ENCODE results near the gene SOHLH2.

SOHLH2 gene

GRCh38 chr13:36151591-36151990 lies 62.8 kb downstream of the SOHLH2 start:
- no peak for TF ChIP-seq CTCF (IDR thresholded peaks at IDR 0.05; ENCODE audit: extremely low read depth, missing control alignments)

GRCh38 chr13:36148446-36148845 lies 65.9 kb downstream of the SOHLH2 start:
- DNase-seq (ENCODE audit: low spot score), result no peak
- TF ChIP-seq CTCF (IDR thresholded peaks at IDR 0.05; ENCODE audit: extremely low read depth, missing control alignments), result no peak

More at GRCh38 chr13:36151591-36151990, 62.8 kb downstream of the SOHLH2 start:
- no peak for DNase-seq (ENCODE audit: low spot score)

DNA sequence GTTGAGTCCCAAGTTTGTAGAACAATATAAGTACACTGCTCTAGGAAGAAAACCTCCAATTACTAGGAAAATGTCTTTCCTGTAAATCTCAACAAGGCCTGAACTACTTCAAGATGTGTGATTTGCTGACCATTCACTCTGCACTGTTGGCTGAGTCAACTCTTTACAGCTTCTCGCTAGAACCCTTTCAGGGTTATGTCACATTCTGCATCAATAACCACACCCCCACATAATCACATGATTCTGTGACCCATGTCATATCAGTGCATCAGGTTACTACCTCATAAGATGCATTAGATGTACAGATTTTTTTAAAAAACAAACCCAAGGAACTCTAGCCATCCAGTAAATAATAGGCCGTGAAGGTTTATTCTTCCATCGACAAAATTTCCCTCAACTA lies 67.0 kb downstream of the SOHLH2 start:
- TF ChIP-seq CTCF (IDR thresholded peaks at IDR 0.05; ENCODE audit: extremely low read depth, missing control alignments), result no peak
- no peak for DNase-seq (ENCODE audit: low spot score)

DNA sequence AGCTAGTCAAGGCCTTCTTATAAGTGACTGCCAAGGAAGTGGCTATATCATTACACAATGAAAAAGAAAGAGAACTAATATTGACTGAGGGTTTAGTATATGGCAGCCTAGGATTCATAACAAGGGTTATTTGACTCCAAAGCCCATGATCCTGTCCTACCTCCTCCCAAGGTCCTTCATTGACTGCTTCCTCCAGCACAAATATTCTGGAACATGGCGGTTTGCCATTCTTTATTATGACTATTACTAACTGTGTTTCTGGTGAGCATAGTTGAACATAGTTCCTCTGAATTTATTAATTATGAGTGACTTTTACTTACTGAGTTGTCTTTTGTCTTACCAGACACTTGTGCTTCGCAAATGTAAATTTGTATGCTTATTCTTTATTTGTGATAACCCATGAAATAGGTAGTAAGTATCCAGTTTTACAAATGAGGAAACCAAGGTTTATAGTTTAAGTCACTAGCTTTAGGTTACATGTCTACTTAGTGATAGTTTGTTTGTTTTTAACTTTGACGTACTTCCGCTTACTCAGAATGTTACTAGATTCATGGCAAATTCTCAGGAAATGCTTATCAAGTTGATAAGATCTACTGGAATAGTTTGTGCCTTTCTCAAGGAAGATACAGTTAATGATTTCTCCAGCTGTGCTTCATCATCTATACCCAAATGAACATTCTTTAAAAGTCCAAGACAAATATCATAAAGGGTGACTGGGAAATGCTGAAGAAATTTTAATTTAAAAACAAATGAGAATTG lies 67.7 kb downstream of the SOHLH2 start:
- DNase-seq (ENCODE audit: low spot score), result no peak
- TF ChIP-seq CTCF (IDR thresholded peaks at IDR 0.05; ENCODE audit: extremely low read depth, missing control alignments), result no peak

GRCh38 chr13:36143738-36144137 lies 70.6 kb downstream of the SOHLH2 start:
- DNase-seq (ENCODE audit: low spot score), result no peak
- no peak for TF ChIP-seq CTCF (IDR thresholded peaks at IDR 0.05; ENCODE audit: extremely low read depth, missing control alignments)

DNA sequence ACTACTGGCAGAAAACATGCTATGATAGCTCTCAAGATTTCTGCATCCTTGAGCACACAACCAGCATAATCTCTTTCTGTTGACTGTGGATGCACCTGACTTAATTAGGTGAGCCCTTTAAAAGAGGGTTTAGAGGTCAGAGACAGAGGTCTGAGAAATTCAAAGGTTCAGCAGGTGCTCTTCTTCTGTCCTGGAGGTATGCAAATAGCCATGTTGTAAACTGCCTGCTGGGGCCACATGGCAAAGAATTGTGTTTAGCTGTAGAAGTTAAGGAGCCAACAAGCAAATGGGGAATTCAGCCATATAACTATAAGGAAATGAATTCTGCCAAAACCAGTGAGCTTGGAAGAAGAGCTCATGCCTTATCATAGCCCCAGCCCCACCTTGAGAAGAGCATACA lies 71.6 kb downstream of the SOHLH2 start:
- TF ChIP-seq CTCF (IDR thresholded peaks at IDR 0.05; ENCODE audit: extremely low read depth, missing control alignments), result no peak
- no peak for DNase-seq (ENCODE audit: low spot score)

GRCh38 chr13:36135876-36136275 lies 78.5 kb downstream of the SOHLH2 start:
- no peak for DNase-seq (ENCODE audit: low spot score)
- TF ChIP-seq CTCF (IDR thresholded peaks at IDR 0.05; ENCODE audit: extremely low read depth, missing control alignments), result no peak
